Psoas muscle (tissue), 8 donors: ENCODE data around the gene DESI2. TPM values are rescaled to one million over a fixed set of nuclear protein-coding genes. Genes with fewer than 3 reads are reported as not detected.
A peak's percentile ranks its signal among the peaks of the same experiment; 100 is the strongest.

Experiments used
- ATAC-seq, 4 donors: fragments of 200-7000 bp; cut with Tn5 transposase; one replicate each; pipeline ENCODE4 v1.9.1; 2020; ENCODE audit warnings: moderate library complexity in 3 of 4, mild to moderate bottlenecking in 2 of 4
- DNase-seq, 2 donors: peaks; one replicate each; pipeline ENCODE4 v3.0.0-alpha.2; 2020
- H3K27ac ChIP-seq: fragments of 200-600 bp; one replicate; pipeline ENCODE4 v1.8.0; 2022
- H3K27me3 ChIP-seq, 3 donors: fragments of 200-600 bp in 1 of 3; one replicate each; pipeline versions ENCODE4 v1.6.1 to v1.8.0; 2013 to 2022; ENCODE audit warnings: low read length in 2 of 3, mild to moderate bottlenecking in 2 of 3, moderate library complexity in 1 of 3; ENCODE audit not compliant: insufficient read depth in 3 of 3
- H3K36me3 ChIP-seq, 2 donors: fragments of 200-600 bp in 1 of 2; one replicate each; pipeline versions ENCODE4 v1.6.1 to v1.8.0; 2013 to 2022; ENCODE audit warnings: low read depth in 1 of 2, mild to moderate bottlenecking in 1 of 2, moderate library complexity in 1 of 2; ENCODE audit not compliant: insufficient read depth in 1 of 2
- H3K4me1 ChIP-seq: fragments of 200-600 bp; one replicate; pipeline ENCODE4 v1.8.0; 2022
- H3K4me3 ChIP-seq: fragments of 200-600 bp; one replicate; pipeline ENCODE4 v1.8.0; 2022; ENCODE audit warnings: mild to moderate bottlenecking
- H3K9me3 ChIP-seq: fragments of 200-600 bp; one replicate; pipeline ENCODE4 v1.8.0; 2022
- WGBS, 3 donors: extraction: QIAGEN DNeasy Blood & Tissue Kit; methylation state at CpG; one replicate each; pipeline versions ENCODE4 v1.1.6 to v1.1.7; 2013; 5-methylcytosine and 5-hydroxymethylcytosine counted together
- intact Hi-C, 2 donors: fragments of 100-400 bp; cut with DNase I; formaldehyde crosslinking; loops; one replicate each; pipeline versions ENCODE4 v1.11.0 to v1.14.2; 2022
- polyA plus RNA-seq, 3 donors: library from polyadenylated mRNA; stranded (reverse); fragments of 200-250 nt; gene quantifications; one replicate each; pipeline ENCODE4 v1.2.3, GENCODE V29; 2013
- total RNA-seq, 4 donors: library from RNA; stranded (reverse); fragmentation: NEBNext Ultra II Directional in 2 of 4; extraction: Animal tissue kit (Norgen Biotek cat#: 25700) in 2 of 4; gene quantifications; one replicate each; pipeline versions ENCODE4 v1.2.1 to v1.2.4, GENCODE V29; 2021 to 2023
- TF ChIP-seq, protein P1 (sequence below): fragments of 200-600 bp; IDR thresholded peaks from one replicate; pipeline ENCODE4 v1.8.0; 2022; ENCODE audit warnings: antibody characterized with exemption
- donor health status: healthy with polysubstance abuse.
- donor health status: DM: no; HTN: no; CAD: no; lungs with moderate emphysema.
- donor health status: Bipolar disorder and iron deficiency.
- donor health status: healthy.
- donor health status: DM: yes; HTN: yes; CAD: no.
- donor health status: DM: no; HTN: no; CAD: no.
- donor health status: DM: no; HTN: no; CAD: no.
- donor health status: DM: yes; HTN: yes; CAD: no.

The DESI2 gene
- total and polyA plus RNA-seq, 7 donors, result 10.9 to 43.3 (median 19.5) TPM

GRCh38 chr1:244730934-244731434 is 78.1 kb downstream of the DESI2 start:
- 48 to 54% (median 49%) methylated on average over 24 to 28 of the region's 28 CpGs for WGBS, 3 donors

GRCh38 chr1:244731651-244732050 is 78.7 kb downstream of the DESI2 start:
- DNase-seq, result no peak
- no peaks in the 10 kb centered on the region for H3K4me1 ChIP-seq
- no peak overlapping the region for H3K27ac ChIP-seq
- TF ChIP-seq, protein P1, sequence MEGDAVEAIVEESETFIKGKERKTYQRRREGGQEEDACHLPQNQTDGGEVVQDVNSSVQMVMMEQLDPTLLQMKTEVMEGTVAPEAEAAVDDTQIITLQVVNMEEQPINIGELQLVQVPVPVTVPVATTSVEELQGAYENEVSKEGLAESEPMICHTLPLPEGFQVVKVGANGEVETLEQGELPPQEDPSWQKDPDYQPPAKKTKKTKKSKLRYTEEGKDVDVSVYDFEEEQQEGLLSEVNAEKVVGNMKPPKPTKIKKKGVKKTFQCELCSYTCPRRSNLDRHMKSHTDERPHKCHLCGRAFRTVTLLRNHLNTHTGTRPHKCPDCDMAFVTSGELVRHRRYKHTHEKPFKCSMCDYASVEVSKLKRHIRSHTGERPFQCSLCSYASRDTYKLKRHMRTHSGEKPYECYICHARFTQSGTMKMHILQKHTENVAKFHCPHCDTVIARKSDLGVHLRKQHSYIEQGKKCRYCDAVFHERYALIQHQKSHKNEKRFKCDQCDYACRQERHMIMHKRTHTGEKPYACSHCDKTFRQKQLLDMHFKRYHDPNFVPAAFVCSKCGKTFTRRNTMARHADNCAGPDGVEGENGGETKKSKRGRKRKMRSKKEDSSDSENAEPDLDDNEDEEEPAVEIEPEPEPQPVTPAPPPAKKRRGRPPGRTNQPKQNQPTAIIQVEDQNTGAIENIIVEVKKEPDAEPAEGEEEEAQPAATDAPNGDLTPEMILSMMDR, result no peak
- H3K36me3 ChIP-seq, result no peaks in the 10 kb centered on the region
- ATAC-seq, result no peak
- WGBS, 3 donors, result 91 to 94% (median 94%) methylated on average over 6 of the region's 6 CpGs
- no peaks in the 10 kb centered on the region for H3K9me3 ChIP-seq
- H3K4me3 ChIP-seq, result no peak overlapping the region
- intact Hi-C loops, result no loop called here
- H3K27me3 ChIP-seq, result peaks cover 0 to 3% (median 0%) of the 10 kb centered on the region in 3 donors

More at GRCh38 chr1:244730934-244731434, 78.1 kb downstream of the DESI2 start:
- Histone ChIP-seq H3K4me1 (no peaks in the 10 kb centered on the region), H3K9me3 (no peaks in the 10 kb centered on the region), H3K27me3 (peaks cover 0 to 3% (median 0%) of the 10 kb centered on the region in 3 donors), H3K36me3 (no peaks in the 10 kb centered on the region), H3K27ac (no peak overlapping the region), H3K4me3 (peak overlapping the region; percentile 74)
- ATAC-seq (no peak), DNase-seq (no peak)
- TF ChIP-seq, protein P1, result no peak
- intact Hi-C loops, result no loop called here

DNA sequence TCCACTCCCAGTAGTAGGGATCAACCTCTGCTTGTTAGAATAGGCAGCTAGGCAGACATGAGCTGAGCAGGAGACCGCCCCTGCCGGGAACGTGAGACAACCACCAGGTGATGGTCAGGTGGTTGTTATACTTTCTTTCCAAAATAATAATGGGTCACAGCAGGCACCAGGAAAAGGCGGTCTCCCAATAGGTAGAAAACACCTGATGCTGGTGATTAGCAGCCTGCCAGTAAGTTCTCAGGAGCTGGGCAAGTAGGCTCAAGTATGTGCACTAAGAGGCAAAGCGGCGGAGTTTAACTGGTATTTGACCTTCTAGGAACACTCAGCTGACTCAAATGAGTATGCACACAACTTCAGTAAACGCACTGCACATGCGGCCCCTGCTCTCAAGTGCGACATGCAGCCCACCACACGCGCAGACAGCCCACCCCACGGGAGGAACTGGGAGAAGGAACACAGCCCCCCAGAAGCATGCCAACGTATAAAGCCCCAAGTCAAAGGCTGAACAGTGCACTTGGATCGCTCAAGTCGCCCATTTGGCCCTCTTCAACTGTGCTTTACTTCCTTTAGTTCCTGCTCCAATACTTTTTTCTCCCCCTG is 80.0 kb downstream of the DESI2 start:
- Histone ChIP-seq H3K36me3 (no peaks in the 10 kb centered on the region), H3K9me3 (no peaks in the 10 kb centered on the region), H3K27ac (no peak overlapping the region), H3K4me1 (no peaks in the 10 kb centered on the region), H3K27me3 (peaks cover 0 to 3% (median 0%) of the 10 kb centered on the region in 3 donors), H3K4me3 (no peak overlapping the region)
- intact Hi-C loops, result no loop called here
- no peak for ATAC-seq
- TF ChIP-seq, protein P1, result no peak
- DNase-seq, result no peak
- 92 to 95% (median 93%) methylated on average over 15 of the region's 15 CpGs for WGBS, 3 donors

- no peaks in the 10 kb centered on the region for H3K9me3 ChIP-seq
- no peak for ATAC-seq
- H3K27me3 ChIP-seq, result peaks cover 0 to 3% (median 0%) of the 10 kb centered on the region in 3 donors
- H3K36me3 ChIP-seq, result no peaks in the 10 kb centered on the region
- H3K4me1 ChIP-seq, result no peaks in the 10 kb centered on the region
- TF ChIP-seq, protein P1, result no peak
- DNase-seq, result no peak
- no peak overlapping the region for H3K4me3 ChIP-seq
- intact Hi-C loops, result no loop called here
- WGBS, 3 donors, result 94 to 96% (median 95%) methylated on average over 6 of the region's 6 CpGs
- H3K27ac ChIP-seq, result no peak overlapping the region
These were observed 82.5 kb downstream of the DESI2 start for GRCh38 chr1:244735404-244735803.
